Hepatocyte (in vitro differentiated cells): Measurements from ENCODE around the gene HIGD1C. TPM values are rescaled to one million over a fixed set of nuclear protein-coding genes. Genes with fewer than 3 reads are reported as not detected.

Experiments used
- DNase-seq: peaks from one replicate; pipeline ENCODE4 v3.0.0-alpha.2; 2016; ENCODE audit warnings: low spot score
- H2AFZ ChIP-seq: fragments of 200-600 bp; sonication (generic); 2 replicates; pipeline ENCODE4 v1.6.0; 2016; ENCODE audit warnings: antibody characterized with exemption, mild to moderate bottlenecking
- H3K27ac ChIP-seq: fragments of 200-600 bp; sonication (generic); 2 replicates; pipeline ENCODE4 v1.5.1; 2016; ENCODE audit warnings: mild to moderate bottlenecking
- H3K27me3 ChIP-seq: fragments of 200-600 bp; sonication (generic); 2 replicates; pipeline ENCODE4 v1.6.1; 2016
- H3K36me3 ChIP-seq: fragments of 200-600 bp; sonication (generic); replicated peaks from 2 replicates; pipeline ENCODE4 v1.5.1; 2016; ENCODE audit warnings: low read depth; ENCODE audit not compliant: insufficient read depth
- H3K4me1 ChIP-seq: fragments of 200-600 bp; sonication (generic); 2 replicates; pipeline ENCODE4 v1.5.1; 2016; ENCODE audit warnings: mild to moderate bottlenecking, moderate library complexity; ENCODE audit not compliant: insufficient read depth
- H3K4me2 ChIP-seq: fragments of 200-600 bp; sonication (generic); 2 replicates; pipeline ENCODE4 v1.6.0; 2016
- H3K4me3 ChIP-seq: fragments of 200-600 bp; sonication (generic); 2 replicates; pipeline ENCODE4 v1.5.1; 2016; ENCODE audit warnings: mild to moderate bottlenecking
- H3K79me2 ChIP-seq: fragments of 200-600 bp; sonication (generic); 2 replicates; pipeline ENCODE4 v1.6.0; 2017; ENCODE audit warnings: mild to moderate bottlenecking
- H3K9me2 ChIP-seq: fragments of 200-600 bp; sonication (generic); replicated peaks from 2 replicates; pipeline ENCODE4 v1.6.0; 2017; ENCODE audit warnings: mild to moderate bottlenecking; ENCODE audit not compliant: insufficient read depth
- H3K9me3 ChIP-seq: fragments of 200-600 bp; sonication (generic); 2 replicates; pipeline ENCODE4 v1.5.1; 2016; ENCODE audit warnings: low read depth, mild to moderate bottlenecking
- H4K20me1 ChIP-seq: fragments of 200-600 bp; sonication (generic); 2 replicates; pipeline ENCODE4 v1.6.0; 2016; ENCODE audit warnings: mild to moderate bottlenecking; ENCODE audit not compliant: insufficient read depth, poor library complexity, severe bottlenecking
- EZH2 ChIP-seq: fragments of 200-600 bp; sonication (generic); IDR thresholded peaks from 2 replicates; pipeline ENCODE4 v1.6.1; 2016; ENCODE audit warnings: antibody characterized with exemption, mild to moderate bottlenecking, borderline replicate concordance
- EZH2phosphoT487 ChIP-seq: fragments of 200-600 bp; sonication (generic); IDR thresholded peaks from one replicate; pipeline ENCODE4 v1.6.1; 2018; ENCODE audit warnings: antibody characterized with exemption, mild to moderate bottlenecking, low read depth, moderate library complexity; ENCODE audit not compliant: unreplicated experiment, severe bottlenecking
- WGBS: methylation state at CpG from one replicate; pipeline ENCODE4 v1.1.6; 2016; ENCODE audit warnings: low lambda C conversion rate; ENCODE audit errors: missing lambda C conversion rate; 5-methylcytosine and 5-hydroxymethylcytosine counted together
- polyA plus RNA-seq: library from polyadenylated mRNA; unstranded; fragments of >200 nt; fragmentation: Nextera tagmentation; extraction: Ambion mirVana; gene quantifications from 2 replicates; pipeline ENCODE4 v1.2.1, GENCODE V29; 2016
- small RNA-seq: library from RNA; depleted of rRNA; stranded (forward); fragments of <200 nt; gene quantifications from one replicate; pipeline ENCODE3, GENCODE V24; 2014
- total RNA-seq: library from RNA; depleted of rRNA; stranded (reverse); fragments of >200 nt; gene quantifications from 2 replicates; pipeline ENCODE4 v1.2.3, GENCODE V29; 2014
- TF ChIP-seq, protein P1 (sequence below): fragments of 200-600 bp; sonication (generic); IDR thresholded peaks from 2 replicates; pipeline ENCODE4 v1.5.1; 2016; ENCODE audit warnings: antibody characterized with exemption, mild to moderate bottlenecking; ENCODE audit not compliant: poor library complexity

The HIGD1C gene
- total and polyA plus RNA-seq, 2 experiments from 2014 or later, result not detected

DNA sequence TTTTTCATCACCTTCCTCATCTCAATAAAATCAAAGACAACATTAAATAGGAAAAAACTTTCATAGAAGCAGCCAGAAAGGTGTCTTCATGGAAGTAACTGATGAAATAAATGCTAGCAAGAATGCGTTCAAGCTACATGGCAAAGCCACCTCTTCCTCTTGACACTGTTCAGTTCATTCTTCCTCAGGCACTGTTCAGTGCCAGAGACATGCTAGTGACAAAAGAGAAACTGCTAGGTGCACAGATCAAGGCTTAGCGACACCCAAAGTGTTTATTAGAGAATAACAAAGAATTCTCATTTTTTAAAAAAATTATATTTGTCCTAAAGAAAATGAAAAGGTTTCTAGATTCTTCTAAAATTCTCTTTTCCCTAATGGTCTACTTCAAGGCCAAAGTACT is 66.6 kb downstream of the HIGD1C start:
- DNase-seq, result no peak
- H3K27ac ChIP-seq, result no peak overlapping the region
- H2AFZ ChIP-seq, result no peak overlapping the region
- peaks cover 21% of the 10 kb centered on the region for H3K4me1 ChIP-seq
- no peaks in the 10 kb centered on the region for H3K9me2 ChIP-seq
- H3K79me2 ChIP-seq, result peaks cover 99% of the 10 kb centered on the region
- 94% methylated on average over 2 of the region's 2 CpGs for WGBS
- no peak overlapping the region for H3K4me2 ChIP-seq
- H3K27me3 ChIP-seq, result no peaks in the 10 kb centered on the region
- TF ChIP-seq EZH2 (no peak), EZH2phosphoT487 (no peak)
- TF ChIP-seq, protein P1, sequence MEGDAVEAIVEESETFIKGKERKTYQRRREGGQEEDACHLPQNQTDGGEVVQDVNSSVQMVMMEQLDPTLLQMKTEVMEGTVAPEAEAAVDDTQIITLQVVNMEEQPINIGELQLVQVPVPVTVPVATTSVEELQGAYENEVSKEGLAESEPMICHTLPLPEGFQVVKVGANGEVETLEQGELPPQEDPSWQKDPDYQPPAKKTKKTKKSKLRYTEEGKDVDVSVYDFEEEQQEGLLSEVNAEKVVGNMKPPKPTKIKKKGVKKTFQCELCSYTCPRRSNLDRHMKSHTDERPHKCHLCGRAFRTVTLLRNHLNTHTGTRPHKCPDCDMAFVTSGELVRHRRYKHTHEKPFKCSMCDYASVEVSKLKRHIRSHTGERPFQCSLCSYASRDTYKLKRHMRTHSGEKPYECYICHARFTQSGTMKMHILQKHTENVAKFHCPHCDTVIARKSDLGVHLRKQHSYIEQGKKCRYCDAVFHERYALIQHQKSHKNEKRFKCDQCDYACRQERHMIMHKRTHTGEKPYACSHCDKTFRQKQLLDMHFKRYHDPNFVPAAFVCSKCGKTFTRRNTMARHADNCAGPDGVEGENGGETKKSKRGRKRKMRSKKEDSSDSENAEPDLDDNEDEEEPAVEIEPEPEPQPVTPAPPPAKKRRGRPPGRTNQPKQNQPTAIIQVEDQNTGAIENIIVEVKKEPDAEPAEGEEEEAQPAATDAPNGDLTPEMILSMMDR, result no peak
- no peaks in the 10 kb centered on the region for H3K36me3 ChIP-seq
- peaks cover 10% of the 10 kb centered on the region for H4K20me1 ChIP-seq
- no peaks in the 10 kb centered on the region for H3K9me3 ChIP-seq
- H3K4me3 ChIP-seq, result no peak overlapping the region

DNA sequence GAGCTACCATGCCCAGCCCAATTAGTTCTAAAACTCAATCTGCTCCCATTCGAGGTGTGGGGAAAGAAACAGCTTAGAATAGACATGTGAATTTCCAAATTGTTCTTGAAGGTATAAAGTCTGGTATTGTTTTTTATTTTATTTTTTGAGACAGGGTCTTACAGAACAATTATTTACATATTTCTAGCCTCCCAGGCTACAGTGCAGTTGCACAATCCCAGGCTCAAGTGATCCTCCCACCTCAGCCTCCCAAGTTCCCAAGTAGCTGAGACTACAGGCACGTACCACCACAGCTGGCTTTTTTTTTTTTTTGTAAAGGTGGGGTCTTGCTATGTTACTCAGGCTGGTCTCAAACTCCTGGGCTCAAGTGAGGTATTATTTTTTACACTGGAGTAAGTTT is 67.6 kb downstream of the HIGD1C start:
- no peaks in the 10 kb centered on the region for H3K9me2 ChIP-seq
- H4K20me1 ChIP-seq, result peaks cover 10% of the 10 kb centered on the region
- H2AFZ ChIP-seq, result no peak overlapping the region
- TF ChIP-seq EZH2, result no peak
- no peak for TF ChIP-seq EZH2phosphoT487
- TF ChIP-seq, protein P1, result no peak
- peaks cover 25% of the 10 kb centered on the region for H3K4me1 ChIP-seq
- H3K27me3 ChIP-seq, result no peaks in the 10 kb centered on the region
- H3K4me3 ChIP-seq, result no peak overlapping the region
- H3K79me2 ChIP-seq, result peaks cover 95% of the 10 kb centered on the region
- H3K36me3 ChIP-seq, result no peaks in the 10 kb centered on the region
- no peaks in the 10 kb centered on the region for H3K9me3 ChIP-seq
- WGBS, result 86% methylated on average over 2 of the region's 2 CpGs
- DNase-seq, result no peak
- H3K27ac ChIP-seq, result no peak overlapping the region
- no peak overlapping the region for H3K4me2 ChIP-seq

Small RNA genes lying within 50 kb of the gene (small RNA-seq; reads per million reads assigned to genes)
- not detected for gene AC008121.1
- not detected for gene RF00019
- gene RNU6-87P, result not detected

Other genes starting within 250 kb of the HIGD1C start
- 35.5 and 36.1 TPM in 2 replicates for gene ATF1, start 188.4 kb upstream of the HIGD1C start, total RNA-seq
- 24.1 and 24.7 TPM in 2 replicates for gene ATF1, start 188.4 kb upstream of the HIGD1C start, polyA plus RNA-seq
- gene TMPRSS12, start 109.6 kb upstream of the HIGD1C start, total RNA-seq, result not detected in 2 replicates
- 0.11 TPM in 1 of 2 replicates, not detected in the other for gene TMPRSS12, start 109.6 kb upstream of the HIGD1C start, polyA plus RNA-seq
- 62.5 and 63.8 TPM in 2 replicates for gene SLC11A2, start 73.8 kb downstream of the HIGD1C start, total RNA-seq
- gene SLC11A2, start 73.8 kb downstream of the HIGD1C start, polyA plus RNA-seq, result 44.3 and 49.0 TPM in 2 replicates
- 52.8 and 58.5 TPM in 2 replicates for gene LETMD1, start 95.8 kb downstream of the HIGD1C start, total RNA-seq
- 23.9 and 24.8 TPM in 2 replicates for gene LETMD1, start 95.8 kb downstream of the HIGD1C start, polyA plus RNA-seq
- gene CSRNP2, start 131.1 kb downstream of the HIGD1C start, total RNA-seq, result 30.5 and 31.3 TPM in 2 replicates
- gene CSRNP2, start 131.1 kb downstream of the HIGD1C start, polyA plus RNA-seq, result 23.2 and 25.8 TPM in 2 replicates
- gene TFCP2, start 220.6 kb downstream of the HIGD1C start, total RNA-seq, result 10.4 and 11.6 TPM in 2 replicates
- 6.9 and 8.6 TPM in 2 replicates for gene TFCP2, start 220.6 kb downstream of the HIGD1C start, polyA plus RNA-seq